HUDEP-2 (cell line): Measurements from ENCODE around the gene MAL.

Experiments
- DNase-seq, 76 experiments: peaks; one replicate each; lab custom pipeline; 2025; ENCODE audit not compliant: unreplicated experiment in 76 of 76; lab: John Stamatoyannopoulos, UW

MAL gene

DNA sequence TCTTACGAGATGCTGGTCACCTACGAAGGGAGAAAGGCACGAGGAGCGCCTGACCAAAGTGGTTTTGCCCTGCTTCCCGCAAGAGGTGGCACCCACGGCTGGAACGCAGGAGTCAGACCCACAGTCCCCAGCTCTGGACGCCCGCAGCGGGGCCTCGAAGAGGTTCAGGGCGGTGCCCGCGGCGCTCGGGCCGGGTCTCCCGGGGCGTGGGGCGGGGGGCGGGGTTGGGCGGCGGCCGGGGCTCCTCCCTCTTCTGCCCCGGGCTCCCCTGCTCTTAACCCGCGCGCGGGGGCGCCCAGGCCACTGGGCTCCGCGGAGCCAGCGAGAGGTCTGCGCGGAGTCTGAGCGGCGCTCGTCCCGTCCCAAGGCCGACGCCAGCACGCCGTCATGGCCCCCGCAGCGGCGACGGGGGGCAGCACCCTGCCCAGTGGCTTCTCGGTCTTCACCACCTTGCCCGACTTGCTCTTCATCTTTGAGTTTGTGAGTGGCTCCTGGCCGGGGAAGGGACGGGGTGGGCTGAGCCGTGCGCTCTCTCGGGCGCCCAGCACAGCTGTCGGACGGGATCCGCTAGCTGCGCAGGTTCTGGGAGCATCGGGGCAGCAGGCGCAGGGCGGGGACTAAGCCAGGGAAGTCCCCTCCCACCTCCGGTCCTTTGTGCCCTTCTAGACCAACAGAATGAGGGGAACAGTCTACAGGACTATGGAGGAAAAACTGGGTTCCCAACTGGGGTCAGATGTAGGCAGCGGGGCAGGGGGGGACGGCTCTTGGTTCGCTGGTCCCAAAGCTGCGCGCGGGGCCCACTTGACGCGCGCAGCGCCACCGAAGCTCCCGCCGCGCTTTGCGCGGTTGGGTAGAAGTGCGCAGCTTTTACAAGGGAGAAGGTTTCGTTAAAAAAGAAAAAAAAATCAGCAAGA is at the start of gene MAL:
TSS of gene MAL (plus strand) at position 303 of the 914 bp plus-strand sequence. CDS start at position 388, 85 bp downstream.
- DNase-seq, result peak in 2 of 76 experiments; percentile 1 to 6

DNA sequence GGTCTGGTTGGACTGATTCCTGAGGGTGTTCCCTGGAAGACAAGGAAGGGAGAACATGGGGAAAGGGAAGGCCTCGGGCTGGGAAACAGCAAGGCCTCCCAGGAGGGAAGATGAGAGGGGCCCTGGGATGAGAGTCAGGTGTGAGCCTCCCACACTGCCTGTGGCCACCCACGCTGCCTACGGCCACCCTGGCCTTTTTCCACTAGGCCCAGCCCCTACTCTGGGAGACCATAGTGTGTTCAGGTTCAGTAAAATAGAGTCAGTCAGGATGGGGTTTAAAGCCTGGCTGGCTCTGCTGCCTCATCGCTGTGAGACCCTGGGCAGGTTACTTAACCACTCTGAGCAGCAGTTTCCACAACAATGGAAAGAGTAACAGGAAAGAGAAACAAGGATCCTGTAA is 47.7 kb upstream of the MAL start:
- no peak for DNase-seq

DNA sequence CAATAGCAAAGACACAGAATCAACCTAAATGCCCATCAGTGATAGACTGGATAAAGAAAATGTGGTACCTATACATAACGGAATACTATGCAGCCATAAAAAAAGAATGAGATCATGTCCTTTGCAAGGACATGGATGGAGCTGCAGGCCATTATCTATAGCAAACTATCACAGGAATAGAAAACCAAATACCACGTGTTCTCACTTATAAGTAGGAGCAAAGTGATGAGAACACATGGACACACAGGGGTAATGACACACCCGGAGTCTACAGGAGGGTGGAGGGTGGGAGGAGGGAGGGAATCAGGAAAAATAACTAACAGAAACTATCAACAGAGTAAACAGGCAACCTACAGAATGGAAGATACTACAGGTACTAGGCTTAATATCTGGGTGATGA is 46.6 kb upstream of the MAL start:
- DNase-seq, result no peak

DNA sequence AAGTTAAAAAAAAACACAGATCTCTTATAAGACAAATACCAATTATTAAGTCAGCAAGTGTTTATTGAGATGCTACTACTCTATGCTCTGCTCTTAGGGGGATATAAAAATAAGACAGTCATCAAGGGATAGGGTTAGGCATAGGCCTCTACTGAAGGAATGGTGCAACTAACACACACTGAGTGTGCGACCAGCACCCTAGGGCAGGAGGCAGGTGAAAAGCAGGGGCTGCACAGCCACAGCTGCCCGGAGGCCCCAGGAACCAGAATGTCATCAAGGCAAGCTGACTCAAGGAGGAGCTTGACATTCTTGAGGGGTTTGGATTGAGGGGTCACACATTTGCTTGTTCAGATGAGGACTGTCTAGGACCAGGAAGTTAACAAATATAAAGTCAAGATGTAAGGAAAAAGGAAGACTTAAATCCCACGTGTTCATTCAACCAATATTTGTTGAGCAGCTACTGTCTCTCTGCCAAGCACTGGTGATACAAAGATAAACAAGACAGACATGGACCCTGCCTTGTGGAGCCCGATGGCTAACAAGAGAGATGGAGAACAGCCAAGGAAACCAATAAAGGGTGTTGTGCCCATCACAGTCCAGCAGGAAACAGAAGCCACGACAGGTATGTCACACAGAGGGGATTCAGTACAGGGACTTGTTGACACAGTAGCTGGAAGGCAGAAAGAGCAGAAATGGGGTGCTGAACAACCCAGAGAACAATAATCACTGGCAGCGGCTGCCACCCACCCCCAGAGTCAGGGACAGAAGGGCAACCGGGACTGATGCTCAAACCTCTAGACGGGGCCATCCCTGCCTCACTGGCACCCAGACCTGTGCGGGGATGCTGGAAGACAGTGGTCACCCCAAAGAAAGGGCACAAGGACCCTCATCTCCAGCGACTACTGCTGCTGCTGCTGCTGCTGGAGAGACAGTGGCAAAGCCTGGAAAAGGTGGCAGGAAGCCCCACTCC is 45.8 kb upstream of the MAL start:
- DNase-seq, result no peak

DNA sequence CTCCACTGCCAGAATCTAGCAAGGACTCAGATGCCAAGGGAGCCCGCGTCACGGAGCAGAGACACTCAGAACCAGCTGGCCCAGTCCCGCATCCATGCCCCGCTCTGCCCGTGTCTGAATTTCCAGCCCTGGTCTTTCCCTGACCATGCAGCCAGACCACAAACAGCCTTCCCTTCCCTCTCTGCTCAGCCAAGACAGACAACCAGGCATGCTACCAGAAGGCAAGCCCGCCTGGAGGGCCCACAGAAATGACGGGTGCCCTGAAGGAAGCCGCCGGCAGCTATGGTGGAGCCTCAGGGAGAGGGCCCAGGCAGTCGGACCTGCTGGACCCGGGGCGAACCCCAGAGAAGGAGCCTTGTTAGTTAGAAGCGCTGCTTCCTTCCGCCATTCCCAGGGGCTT is 45.1 kb upstream of the MAL start:
- DNase-seq, result no peak

DNA sequence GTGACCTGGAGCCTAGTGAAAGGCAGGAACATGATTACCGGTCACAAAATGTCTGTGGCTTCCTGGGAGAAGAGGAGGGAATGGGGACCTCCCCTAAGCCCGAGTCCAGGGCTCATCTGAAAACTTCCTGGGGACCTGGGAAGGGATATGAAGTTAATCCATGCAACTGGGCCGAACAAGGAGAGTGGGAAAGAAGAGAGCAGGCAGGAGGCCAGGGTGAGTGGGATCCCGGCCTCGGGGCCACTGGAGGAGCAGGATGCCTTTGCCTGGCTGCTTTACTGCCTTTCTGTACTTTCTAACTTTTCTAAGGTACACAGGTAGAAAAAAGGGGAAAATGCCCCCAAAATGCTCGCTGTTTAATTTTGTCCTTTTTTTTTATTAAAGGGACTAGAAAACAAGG is 43.4 kb upstream of the MAL start:
- no peak for DNase-seq

DNA sequence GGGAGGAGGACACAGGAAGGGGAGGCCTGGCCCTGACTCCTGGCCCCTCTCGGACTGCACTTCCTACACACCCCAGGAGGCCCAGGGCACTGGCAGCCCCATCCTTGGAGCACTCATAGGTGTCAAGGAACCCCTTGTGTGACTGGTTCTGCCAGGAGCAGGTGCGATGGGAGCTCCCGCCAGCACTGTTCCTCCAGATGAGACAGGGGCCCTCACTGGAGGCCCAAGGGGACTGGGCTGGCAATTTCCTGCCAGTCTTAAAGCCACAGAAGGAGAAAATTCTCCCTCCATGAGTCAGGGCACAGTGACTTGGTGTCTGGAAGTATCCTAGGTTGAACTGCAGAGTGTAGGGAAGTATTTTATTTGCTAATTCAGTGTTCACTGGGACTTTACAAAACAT is 42.8 kb upstream of the MAL start:
- DNase-seq, result no peak

DNA sequence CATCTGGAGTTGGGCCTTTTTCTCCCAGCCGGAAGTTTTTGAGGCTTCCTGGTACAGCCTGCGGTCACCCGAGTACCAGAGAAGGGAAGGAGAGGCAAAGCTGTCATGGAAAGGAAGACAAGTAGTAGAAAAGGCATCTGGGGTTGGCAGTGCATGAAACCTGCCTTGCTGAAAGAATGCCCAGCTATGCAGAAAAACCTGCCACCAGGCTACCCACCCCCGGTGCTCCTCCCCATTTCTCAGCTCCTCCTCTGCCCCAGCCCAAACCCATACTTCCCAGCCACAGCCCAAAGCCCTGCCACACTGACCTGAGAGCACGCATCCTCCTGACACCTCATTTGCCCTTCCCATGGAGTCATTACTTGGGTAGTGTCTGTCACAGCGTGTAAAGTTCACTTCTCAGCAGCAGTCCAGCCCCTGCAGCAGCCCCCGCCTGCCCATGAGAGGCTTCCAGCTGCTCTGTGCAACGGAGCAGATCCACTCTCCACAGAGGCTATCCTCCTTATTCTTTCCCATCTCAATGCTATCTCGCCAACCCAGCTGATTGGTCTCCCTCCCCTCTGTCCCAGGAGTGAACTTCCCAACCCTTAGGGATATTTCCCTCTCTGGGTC is 40.4 kb upstream of the MAL start:
- DNase-seq, result no peak

DNA sequence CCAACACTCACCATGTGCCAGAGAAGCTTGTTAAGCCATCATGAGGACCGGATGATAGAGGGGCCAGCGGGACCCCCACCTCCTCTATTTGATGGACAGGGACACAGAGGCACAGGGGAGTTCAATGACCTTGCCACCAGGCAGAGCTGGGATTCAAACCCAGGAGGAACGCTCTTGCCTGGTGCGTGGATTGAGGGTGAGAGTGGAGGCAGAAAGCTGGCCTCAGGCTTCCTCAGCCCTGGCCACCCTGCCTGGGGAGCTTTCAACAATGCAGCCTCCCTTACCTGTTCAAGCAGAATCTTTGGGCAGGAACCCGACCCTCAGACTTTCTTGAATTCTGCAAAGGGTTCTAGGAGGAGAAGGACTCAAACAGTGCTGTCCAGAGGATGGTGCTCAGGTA is 39.9 kb upstream of the MAL start:
- no peak for DNase-seq

DNA sequence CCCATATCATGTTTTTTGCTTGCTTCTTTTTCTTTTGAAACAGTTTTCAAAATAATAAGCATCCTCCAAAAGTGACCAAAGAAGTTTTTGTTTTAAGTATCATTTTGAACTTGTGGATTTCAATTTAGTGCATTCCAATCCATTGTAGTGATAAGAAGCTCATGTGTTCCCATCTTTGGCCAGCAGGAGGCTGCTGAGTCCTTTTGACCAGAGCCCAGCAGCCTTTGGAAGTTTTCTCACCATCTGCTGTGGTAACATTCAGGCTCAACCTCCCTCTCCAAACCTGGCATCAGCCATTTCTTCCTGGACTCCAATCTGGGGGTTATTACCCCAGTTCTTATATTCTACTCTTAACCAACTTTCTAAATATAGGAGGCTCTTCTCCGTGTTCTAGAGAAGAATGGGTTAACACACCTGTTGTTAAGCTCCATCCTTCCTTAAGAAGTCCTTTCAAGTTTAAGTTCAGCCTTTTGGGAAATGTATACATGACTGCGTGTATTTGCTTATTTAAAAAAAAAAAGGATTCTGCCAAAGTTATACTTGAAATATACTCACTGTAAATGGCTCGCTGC is 39.0 kb upstream of the MAL start:
- DNase-seq, result peak in 37 of 76 experiments; percentile 1 to 46 (median 24)

DNA sequence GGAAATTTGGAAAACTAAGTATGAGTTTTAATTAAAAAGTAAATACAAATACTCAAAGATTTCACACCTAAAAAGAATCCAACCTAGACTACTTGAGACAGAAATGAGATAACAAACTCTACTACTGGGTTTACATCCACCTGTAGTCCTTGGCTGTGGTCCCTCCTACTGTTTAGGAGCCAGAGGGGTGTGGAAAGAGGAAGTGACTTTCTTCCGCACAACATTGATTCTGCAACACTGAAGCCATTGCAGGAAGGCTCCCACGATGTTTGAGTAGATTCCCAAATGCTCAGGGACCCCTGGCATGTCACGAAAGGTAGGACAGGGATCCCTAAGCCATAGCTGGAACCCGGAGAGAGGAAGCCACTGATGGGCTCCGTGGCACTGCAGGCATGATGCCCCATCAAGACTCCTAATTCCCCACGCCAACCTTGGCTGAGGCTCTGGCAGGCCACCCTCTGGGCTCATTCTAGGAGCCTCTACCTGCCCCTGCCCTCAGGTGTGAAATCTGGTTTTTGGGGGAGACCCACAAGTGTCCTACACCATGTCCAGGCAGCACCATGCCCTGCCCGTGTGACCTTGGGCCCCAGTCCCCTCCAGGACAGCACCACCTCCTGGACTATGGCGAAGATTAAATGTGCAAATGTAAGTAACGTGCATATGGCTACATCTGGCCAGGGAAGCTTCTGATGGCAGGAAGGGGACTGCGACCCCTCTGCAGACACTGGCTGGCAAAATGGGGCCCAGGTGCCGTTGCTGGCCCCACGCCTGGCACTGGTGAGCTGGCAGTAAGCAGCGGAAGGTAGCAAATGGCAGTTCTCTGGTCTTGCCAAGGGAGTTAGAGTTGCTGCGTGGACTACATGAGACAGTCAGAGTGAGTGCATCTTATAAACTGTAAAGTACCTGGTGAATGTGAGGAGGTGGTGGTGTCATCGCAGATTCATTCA is 38.2 kb upstream of the MAL start:
- no peak for DNase-seq

DNA sequence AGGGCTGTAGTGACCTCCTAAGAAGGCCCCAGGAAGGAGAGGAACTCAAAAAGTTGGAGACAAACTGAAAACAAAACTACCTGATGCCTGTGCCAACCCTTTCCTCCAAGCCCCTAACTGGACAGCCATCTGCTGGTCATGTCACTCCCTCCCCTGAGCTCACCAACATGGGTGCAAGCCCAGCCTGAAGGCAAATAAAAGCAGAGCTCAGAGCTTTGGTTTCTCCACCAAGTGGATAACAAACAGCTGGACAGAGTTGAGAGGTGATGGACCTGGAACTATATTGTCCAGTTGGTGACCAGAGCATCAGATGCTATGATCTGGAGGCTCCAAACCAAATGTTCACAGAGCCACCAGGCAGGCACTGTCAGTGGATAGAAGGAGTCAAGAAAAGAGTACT is 34.6 kb upstream of the MAL start:
- no peak for DNase-seq

DNA sequence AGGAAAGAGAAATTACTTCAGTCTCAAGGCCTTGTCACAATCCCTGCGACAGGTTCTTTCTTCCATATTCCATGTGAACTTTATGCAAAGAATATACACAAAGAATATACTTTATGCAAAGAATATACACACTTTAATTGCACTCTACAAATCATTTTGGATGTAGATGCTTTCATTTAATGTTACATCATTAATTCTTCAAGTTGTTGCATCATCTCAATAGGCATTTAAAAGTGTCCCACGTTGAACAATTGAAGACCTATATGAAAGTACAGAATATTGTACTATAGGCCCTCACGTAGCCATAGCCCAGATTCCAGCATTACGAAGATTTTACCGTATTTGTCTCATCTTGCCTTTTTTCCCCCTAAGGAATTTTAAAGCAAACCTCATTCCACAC is 33.1 kb upstream of the MAL start:
- DNase-seq, result no peak

DNA sequence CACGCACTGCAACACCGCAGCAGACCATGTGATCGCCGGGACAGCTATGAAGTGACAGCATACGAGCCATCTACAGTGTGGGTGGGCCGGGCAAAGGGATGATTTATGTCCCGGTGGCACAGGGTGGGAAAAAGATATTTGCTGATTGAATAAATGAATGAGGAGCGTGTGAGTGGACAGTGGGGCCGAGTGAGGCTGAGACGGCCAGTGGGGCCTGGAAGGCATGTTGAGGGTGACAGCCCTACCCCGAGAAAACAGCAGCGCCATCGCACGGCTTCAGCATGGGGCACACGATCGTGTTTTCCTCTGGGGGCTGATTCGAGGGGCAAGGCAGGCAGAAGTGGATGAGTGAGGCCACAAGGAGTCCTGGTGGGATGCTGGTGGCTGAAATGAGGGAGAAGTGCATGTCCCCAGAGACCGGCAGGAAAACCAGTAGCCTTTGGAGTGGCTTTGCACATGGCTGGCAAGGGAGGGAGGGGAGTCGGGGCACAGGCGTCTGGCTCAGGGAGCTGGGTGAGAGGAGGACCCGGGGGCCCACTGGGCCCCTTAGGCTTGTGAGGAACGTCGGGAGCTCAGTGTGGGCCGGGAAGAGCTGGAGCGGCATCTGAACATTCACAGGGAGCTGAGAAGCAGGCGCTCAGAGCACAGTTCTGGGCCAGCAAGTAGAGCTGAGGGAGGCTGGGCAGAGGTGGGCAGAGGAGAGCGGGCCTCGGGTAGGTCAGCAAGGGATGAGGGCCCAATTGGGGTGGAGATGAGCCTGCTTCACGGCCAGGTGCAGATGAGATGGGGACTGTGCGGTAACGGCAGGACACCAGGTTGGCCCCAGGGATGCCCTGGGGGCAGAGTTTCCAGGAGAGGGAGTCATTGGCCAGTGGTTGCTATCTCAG is 32.1 kb upstream of the MAL start:
- DNase-seq, result no peak

DNA sequence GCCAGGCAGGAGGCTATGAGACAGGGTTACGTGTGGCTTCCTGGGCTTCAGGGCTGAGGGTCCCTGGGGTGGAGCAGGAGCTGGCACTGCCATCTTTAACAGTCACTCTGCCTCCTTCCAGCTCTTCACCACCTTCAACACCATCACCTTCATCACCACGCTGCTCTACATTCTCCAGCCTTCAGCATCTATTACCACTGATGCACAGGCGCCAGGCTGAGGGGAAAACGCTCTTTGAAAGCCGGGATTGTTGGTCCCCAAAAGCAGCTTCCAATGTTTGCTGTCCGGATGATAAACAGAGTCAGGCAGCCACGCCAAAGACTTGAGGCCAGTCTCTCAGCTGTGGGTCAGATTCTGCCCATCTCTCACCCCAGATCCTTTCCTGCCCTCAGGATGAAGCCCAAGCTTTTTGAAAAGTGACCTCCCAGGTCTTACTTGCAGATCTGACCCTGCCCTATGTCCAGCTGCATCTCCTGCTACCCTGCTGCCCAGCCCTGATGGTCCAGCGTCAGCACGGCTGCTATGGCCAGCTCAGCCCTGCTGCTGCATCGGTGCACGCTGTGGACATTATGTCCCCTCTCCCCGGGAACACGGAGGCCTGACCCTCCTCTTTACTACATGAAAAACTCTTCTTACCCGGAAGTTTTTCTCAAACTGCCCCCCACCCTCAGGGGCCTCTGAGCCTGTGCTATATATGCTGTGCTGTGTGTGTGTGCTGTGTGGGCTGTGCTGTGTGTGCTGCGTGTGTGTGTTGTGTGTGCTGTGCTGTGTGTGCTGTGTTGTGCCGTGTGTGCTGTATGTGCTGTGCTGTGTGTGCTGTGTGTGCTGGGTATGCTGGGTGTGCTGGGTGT is 31.2 kb upstream of the MAL start:
- DNase-seq, result no peak

DNA sequence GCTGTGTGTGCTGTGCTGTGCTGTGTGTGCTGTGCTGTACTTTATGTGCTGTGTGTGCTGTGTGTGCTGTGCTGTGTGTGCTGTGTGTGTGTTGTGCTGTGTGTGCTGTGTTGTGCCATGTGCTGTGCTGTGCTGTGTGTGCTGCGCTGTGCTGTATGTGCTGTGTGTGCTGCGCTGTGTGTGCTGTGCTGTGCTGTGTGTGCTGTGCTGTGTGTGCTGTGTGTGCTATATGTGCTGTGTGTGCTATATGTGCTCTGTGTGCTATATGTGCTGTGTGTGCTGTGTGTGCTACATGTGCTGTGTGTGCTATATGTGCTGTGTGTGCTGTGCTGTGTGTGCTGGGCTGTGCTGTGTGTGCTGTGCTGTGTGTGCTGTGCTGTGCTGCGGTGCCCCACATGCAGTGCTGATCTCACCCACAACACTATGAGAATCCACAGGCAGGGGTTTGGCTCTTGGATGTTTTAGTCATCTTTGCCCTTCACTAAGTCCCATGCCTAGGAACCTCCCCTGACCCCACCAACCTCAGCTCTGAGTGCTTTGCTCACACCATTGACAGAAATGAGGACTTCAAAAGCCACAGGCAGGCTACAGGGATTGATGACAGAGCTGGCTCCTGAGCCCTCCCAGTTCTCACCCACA is 30.5 kb upstream of the MAL start:
- no peak for DNase-seq

DNA sequence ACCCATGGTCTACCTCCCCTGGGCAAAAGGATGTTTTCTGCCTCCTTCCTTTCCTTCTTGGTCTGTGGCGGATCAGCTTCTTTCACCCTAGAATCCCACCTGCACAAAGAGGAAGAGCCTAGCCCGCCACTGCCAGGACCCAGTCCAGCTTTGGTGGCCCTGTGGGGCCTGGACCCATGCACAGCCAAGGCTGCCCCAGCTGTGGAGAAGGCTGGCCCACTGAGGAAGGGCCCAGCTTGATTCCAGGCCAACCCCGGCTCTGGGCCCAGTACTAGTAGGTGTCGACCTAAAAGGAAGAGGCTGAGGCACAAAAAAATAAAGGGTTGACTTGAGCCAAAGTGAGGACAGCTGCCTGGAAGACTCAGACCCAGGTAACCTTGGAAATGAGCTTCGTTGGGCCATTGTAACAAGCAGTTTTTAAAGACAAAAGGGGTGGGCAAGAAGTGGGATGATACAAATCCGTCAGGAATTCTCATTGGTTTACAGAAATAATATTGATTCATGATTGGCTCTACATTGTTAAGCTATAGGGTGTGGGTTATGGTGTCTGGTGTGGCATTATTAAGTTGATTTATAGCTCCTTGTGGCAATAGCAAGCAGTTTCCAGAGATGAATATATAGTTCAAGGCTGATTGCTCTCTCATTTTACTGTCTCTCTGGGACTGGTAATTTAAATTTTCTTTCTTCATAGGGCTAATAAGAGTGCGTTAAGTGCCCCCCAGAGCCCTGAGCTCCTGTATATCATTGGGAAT is 29.8 kb upstream of the MAL start:
- DNase-seq, result no peak
